HEK293 (cell line): ENCODE results near the gene TRMT61A.

Experiments used
- KLF10 ChIP-seq: fragments of 450-650 bp; IDR thresholded peaks from 2 replicates; pipeline ENCODE4 v1.5.1; 2018; ENCODE audit warnings: missing biosample characterization, mild to moderate bottlenecking, missing genetic modification characterization
- KLF8 ChIP-seq: fragments of 450-650 bp; formaldehyde crosslinking; IDR thresholded peaks from 2 replicates; pipeline ENCODE4 v1.5.1; 2016; ENCODE audit warnings: missing biosample characterization, missing genetic modification characterization
- SP3 ChIP-seq: fragments of 450-650 bp; formaldehyde crosslinking; IDR thresholded peaks from 2 replicates; pipeline ENCODE4 v1.5.1; 2016; ENCODE audit warnings: missing biosample characterization, missing genetic modification characterization
- ZEB2 ChIP-seq: fragments of 450-650 bp; formaldehyde crosslinking; IDR thresholded peaks from 2 replicates; pipeline ENCODE4 v1.5.1; 2016; ENCODE audit warnings: missing biosample characterization, missing genetic modification characterization
- ZNF24 ChIP-seq: fragments of 450-650 bp; formaldehyde crosslinking; IDR thresholded peaks from 2 replicates; pipeline ENCODE4 v1.5.1; 2016; ENCODE audit warnings: missing biosample characterization, missing genetic modification characterization
- ZNF561 ChIP-seq: fragments of 450-650 bp; IDR thresholded peaks from 2 replicates; pipeline ENCODE4 v1.5.1; 2018; ENCODE audit warnings: missing biosample characterization, missing genetic modification characterization, borderline replicate concordance
- ZNF747 ChIP-seq: fragments of 450-650 bp; formaldehyde crosslinking; IDR thresholded peaks from 2 replicates; pipeline ENCODE4 v1.5.1; 2016; ENCODE audit warnings: missing biosample characterization, missing genetic modification characterization
- ZNF768 ChIP-seq: fragments of 450-650 bp; formaldehyde crosslinking; IDR thresholded peaks from 2 replicates; pipeline ENCODE4 v1.5.1; 2018; ENCODE audit warnings: missing biosample characterization, mild to moderate bottlenecking, missing genetic modification characterization
- TF ChIP-seq, protein P1 (sequence below): fragments of 450-650 bp; formaldehyde crosslinking; IDR thresholded peaks from 2 replicates; pipeline ENCODE4 v1.5.1; 2016; ENCODE audit warnings: missing biosample characterization, missing genetic modification characterization
- TF ChIP-seq, protein P2 (sequence below): fragments of 450-650 bp; formaldehyde crosslinking; optimal IDR thresholded peaks from 2 replicates; pipeline ENCODE3; 2016; ENCODE audit warnings: missing biosample characterization, mild to moderate bottlenecking, missing genetic modification characterization

DNA sequence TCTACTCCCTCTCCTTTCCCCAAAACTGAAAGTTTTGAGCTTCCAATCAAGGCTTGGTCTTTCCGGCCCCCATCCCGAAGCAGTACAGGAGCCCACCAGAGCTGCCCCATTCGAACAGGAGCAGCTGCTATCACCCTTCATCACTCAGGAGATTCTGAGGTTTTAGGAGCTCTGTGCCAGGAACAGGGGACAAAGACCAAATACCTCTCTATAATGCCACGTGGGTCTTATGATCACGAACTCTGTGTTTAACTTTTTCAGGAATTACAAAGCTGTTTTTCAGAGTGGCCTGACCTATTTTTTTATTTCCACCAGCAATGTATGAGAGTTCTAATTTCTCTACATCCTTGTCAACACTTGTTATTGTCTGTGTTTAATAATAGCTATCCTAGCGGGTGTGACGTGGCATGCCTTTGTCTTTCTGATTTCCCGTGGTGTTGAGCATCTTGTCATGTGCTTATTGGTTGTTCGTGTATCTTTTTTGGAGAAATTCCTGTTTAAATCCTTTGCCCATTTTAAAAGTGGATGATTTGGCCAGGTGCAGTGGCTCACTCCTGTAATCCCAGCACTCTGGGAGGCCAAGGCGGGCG, 55.4 kb downstream of the TRMT61A start:
- TF ChIP-seq ZNF561 (tag by site-specific recombination) = no peak
- no peak for TF ChIP-seq ZEB2
- TF ChIP-seq, protein P1, sequence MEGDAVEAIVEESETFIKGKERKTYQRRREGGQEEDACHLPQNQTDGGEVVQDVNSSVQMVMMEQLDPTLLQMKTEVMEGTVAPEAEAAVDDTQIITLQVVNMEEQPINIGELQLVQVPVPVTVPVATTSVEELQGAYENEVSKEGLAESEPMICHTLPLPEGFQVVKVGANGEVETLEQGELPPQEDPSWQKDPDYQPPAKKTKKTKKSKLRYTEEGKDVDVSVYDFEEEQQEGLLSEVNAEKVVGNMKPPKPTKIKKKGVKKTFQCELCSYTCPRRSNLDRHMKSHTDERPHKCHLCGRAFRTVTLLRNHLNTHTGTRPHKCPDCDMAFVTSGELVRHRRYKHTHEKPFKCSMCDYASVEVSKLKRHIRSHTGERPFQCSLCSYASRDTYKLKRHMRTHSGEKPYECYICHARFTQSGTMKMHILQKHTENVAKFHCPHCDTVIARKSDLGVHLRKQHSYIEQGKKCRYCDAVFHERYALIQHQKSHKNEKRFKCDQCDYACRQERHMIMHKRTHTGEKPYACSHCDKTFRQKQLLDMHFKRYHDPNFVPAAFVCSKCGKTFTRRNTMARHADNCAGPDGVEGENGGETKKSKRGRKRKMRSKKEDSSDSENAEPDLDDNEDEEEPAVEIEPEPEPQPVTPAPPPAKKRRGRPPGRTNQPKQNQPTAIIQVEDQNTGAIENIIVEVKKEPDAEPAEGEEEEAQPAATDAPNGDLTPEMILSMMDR (tag by site-specific recombination) = no peak
- TF ChIP-seq, protein P2, sequence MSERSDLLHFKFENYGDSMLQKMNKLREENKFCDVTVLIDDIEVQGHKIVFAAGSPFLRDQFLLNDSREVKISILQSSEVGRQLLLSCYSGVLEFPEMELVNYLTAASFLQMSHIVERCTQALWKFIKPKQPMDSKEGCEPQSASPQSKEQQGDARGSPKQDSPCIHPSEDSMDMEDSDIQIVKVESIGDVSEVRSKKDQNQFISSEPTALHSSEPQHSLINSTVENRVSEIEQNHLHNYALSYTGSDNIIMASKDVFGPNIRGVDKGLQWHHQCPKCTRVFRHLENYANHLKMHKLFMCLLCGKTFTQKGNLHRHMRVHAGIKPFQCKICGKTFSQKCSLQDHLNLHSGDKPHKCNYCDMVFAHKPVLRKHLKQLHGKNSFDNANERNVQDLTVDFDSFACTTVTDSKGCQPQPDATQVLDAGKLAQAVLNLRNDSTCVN (tag by site-specific recombination) = no peak
- no peak for TF ChIP-seq ZNF747
- no peak for TF ChIP-seq SP3 (tag by site-specific recombination)
- TF ChIP-seq ZNF768 (tag by site-specific recombination) = no peak
- no peak for TF ChIP-seq KLF10
- TF ChIP-seq ZNF24 (tag by site-specific recombination) = no peak
- TF ChIP-seq KLF8 = no peak
